OCI-LY3 (cell line): ENCODE results near the gene LRP1B.

Source experiments
- CTCF ChIP-seq: fragments of 200-600, 300-600 bp; sonication (generic); IDR thresholded peaks from 2 replicates; pipeline ENCODE4 v1.5.1; 2014; ENCODE audit warnings: antibody characterized with exemption, low read length, low read depth
- EZH2phosphoT487 ChIP-seq: fragments of 200-600 bp; shearing (Covaris generic); IDR thresholded peaks from 2 replicates; pipeline ENCODE4 v1.6.1; 2018; ENCODE audit warnings: antibody characterized with exemption, mixed run types, low read depth

GRCh38 chr2:141528990-141529389 is 601.8 kb downstream of the LRP1B start:
- TF ChIP-seq CTCF (no peak), EZH2phosphoT487 (no peak)
